ENCODE measurements around the gene SELENOI.
"Not testable (repeated sequence)": the region's sequence is repeated elsewhere in the genome, so short reads cannot be mapped to it uniquely, and the experiment has no call there.

The SELENOI gene

GRCh38 chr2:26359886-26360473 is 14.0 kb downstream of the SELENOI start:
- no peak for DNase-seq

GRCh38 chr2:26363323-26363722 is 17.4 kb downstream of the SELENOI start:
- no peak for DNase-seq

GRCh38 chr2:26363958-26364357 is 18.0 kb downstream of the SELENOI start:
- no peak for DNase-seq

- DNase-seq: no peak
Observed at GRCh38 chr2:26364669-26365068, 18.7 kb downstream of the SELENOI start.

- no peak for DNase-seq
Observed at GRCh38 chr2:26366957-26367356, 21.0 kb downstream of the SELENOI start.

GRCh38 chr2:26369664-26370063 is 23.7 kb downstream of the SELENOI start:
- DNase-seq: not testable (repeated sequence)

- DNase-seq: not testable (repeated sequence)
Observed at GRCh38 chr2:26370909-26371308, 25.0 kb downstream of the SELENOI start.

GRCh38 chr2:26376799-26377198 is 30.9 kb downstream of the SELENOI start:
- no peak for DNase-seq

- DNase-seq: no peak
Observed at GRCh38 chr2:26380281-26380680, 34.3 kb downstream of the SELENOI start.

GRCh38 chr2:26382564-26382963 is 36.6 kb downstream of the SELENOI start:
- no peak for DNase-seq

GRCh38 chr2:26384183-26384582 is 38.2 kb downstream of the SELENOI start:
- DNase-seq: no peak

GRCh38 chr2:26384597-26384996 is 38.7 kb downstream of the SELENOI start:
- DNase-seq: no peak

- no peak for DNase-seq
Observed at GRCh38 chr2:26387189-26387588, 41.2 kb downstream of the SELENOI start.

- DNase-seq: no peak
Observed at GRCh38 chr2:26394694-26395093, 48.8 kb downstream of the SELENOI start.

- DNase-seq: no peak
Observed at GRCh38 chr2:26395394-26395793, 49.5 kb downstream of the SELENOI start.

GRCh38 chr2:26396734-26397298 is 50.9 kb downstream of the SELENOI start:
- peak; percentile 53 to 54 for DNase-seq

GRCh38 chr2:26399771-26400376 is 53.9 kb downstream of the SELENOI start:
- DNase-seq: no peak

GRCh38 chr2:26400723-26401122 is 54.8 kb downstream of the SELENOI start:
- DNase-seq: no peak

GRCh38 chr2:26401739-26402541 is 56.0 kb downstream of the SELENOI start, which contains the start of gene DRC1:
Gene DRC1 (plus strand): TSS chr2:26401920. CDS start chr2:26401990, 70 bp downstream.
- peak; percentile 46 to 58 for DNase-seq

GRCh38 chr2:26407526-26407925 is 61.6 kb downstream of the SELENOI start:
- DNase-seq: no peak

GRCh38 chr2:26409785-26410184 is 63.8 kb downstream of the SELENOI start:
- DNase-seq: no peak

GRCh38 chr2:26410764-26411243 is 64.9 kb downstream of the SELENOI start:
- DNase-seq: no peak

GRCh38 chr2:26411419-26411818 is 65.5 kb downstream of the SELENOI start:
- DNase-seq: no peak

Data from activated T-cell treated with anti-CD3 and anti-CD28 coated beads, Interleukin-2, amount 50 U/mL, for 48 hours (primary cell).